ENCODE results near the gene HM13.
"Not testable (repeated sequence)": the region's sequence is repeated elsewhere in the genome, so short reads cannot be mapped to it uniquely, and the experiment has no call there.

The HM13 gene

DNA sequence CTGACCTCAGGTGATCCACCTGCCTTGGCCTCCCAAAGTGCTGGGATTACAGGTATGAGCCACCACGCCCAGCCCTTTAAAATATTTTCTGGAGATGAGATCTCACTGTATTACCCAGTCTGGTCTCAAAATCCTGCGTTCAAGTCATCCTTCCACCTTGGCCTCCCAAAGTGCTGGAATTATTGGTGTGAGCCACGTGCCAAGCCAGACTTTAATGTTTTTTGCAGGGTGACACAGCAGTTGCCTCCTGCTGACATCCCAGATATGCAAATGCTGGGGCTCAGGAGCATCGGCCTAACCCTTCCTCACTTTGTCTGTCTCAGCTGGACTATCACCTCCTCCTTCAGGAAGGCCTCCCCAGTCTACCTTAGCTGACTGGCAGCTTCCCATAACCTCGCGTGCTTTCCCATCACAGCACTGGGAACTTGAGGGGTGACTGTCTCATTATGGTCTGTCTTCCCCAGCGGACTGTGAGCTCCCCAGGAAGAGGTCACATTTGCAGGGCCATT, 76.5 kb downstream of the HM13 start:
- no peak for DNase-seq (ENCODE audit: low read depth in 3 of 3)

DNA sequence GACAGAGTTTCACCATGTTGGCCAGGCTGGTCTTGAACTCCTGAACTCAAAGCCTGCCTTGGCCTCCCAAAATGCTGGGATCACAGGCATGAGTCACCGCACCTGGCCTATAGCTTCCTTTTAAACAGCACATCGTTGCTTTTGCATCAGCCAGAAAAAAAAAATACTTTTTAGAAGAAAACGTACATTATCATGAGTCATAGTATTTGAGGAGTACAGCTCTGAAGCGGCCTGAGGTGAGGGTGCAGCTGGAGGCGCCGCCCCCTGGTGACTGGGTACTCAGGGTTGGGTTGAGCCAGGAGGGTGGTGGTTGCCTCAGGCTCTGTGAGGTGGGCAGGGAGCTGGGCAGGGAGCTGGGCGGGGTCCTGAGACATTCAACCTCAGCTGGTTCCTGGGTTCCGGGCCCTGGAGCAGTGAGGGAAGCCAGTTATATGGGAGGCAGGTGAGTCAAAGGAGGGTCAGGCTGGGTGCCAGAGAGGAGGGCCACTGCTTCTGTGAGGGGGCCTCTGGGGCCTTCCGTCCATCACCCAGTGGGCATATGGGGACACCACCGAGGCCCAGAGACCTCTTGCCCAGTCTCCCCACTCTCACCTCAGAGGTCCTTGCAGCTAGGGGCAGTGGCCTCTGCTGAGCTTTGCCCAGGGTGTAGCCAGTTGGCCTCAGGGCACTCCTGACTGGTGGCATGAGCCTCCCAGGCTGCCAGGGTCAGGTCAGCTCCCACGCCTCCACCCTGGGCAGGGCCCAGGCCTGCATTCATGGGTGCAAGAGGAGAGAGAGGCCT, 79.2 kb downstream of the HM13 start:
- no peak for DNase-seq (ENCODE audit: low read depth in 3 of 3)

DNA sequence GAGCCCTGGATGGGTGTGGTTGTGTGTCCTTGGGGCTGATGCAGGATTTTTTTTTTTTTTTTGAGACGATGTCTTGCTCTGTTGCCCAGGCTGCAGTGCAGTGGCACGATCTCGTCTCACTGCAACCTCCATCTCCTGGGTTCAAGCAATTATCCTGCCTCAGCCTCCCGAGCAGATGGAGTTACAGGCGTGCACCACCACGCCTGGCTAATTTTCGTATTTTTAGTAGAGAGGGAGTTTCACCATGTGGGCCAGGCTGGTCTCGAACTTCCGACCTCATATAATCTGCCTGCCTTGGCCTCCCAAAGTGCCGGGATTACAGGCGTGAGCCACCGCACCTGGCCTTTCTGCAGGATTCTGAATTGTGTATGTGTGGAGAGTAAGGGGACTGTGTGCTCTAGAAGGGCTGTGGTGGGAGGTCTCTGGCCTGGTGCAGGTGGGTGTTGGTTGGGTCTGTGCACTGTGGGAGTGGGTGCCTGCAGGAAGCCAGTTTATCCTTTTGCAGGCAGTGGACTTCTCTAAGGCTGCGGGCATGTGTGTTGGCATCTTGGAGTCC, 79.8 kb downstream of the HM13 start:
- no peak for DNase-seq (ENCODE audit: low read depth in 3 of 3)

DNA sequence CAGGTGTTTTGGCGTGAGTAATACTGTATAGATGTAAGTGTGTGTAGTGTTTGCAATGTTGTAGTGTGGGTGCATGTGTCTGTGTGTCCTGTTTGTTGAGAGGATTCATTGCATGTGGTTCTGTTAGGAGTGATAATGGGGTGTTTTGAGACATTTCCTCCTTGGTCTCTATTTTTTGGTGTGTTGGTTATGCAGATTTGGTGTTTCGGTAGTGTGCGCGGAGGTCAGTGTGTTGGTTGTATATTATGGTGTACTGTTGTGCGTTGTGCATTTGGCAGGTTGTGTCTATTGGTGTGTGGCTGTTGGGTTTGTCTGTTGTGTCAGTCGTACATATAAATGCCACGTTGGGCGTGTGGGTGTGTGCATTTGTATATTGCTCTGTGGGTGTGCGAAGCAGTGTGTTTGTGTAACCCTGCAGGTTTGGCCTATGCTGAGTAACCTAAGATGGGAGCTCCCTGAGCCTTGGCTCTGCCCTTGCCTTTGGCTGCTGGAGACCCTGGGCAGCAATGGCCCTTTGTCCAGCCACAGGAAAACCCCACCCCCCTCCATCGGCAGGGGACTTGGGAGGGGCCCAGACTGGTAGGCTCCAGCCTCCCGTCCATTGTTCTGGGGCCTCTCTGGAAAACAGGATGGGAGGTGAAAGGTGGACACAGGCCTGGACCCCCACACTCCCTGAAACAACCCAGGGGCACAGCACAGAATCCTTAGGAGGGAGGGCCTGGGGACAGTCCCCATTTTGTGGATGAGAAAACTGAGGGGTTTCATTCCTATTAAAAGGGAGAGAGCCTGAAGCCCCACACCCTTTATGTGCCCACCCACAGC, 80.5 kb downstream of the HM13 start:
- no peak for DNase-seq (ENCODE audit: low read depth in 3 of 3)

DNA sequence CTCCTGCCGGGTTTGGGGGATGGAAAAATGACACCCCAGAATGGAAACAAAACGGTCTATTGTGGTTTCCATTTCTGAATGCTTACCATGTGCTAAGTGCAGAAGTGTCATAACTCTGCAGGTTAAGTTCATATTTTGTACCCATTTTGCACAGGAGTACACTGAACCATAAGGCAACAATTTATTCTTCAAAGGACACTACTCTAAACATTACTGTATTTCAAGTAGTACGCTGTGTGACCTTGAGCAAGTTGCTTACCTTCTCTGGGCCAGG, 81.1 kb downstream of the HM13 start:
- no peak for DNase-seq (ENCODE audit: low read depth in 3 of 3)

DNA sequence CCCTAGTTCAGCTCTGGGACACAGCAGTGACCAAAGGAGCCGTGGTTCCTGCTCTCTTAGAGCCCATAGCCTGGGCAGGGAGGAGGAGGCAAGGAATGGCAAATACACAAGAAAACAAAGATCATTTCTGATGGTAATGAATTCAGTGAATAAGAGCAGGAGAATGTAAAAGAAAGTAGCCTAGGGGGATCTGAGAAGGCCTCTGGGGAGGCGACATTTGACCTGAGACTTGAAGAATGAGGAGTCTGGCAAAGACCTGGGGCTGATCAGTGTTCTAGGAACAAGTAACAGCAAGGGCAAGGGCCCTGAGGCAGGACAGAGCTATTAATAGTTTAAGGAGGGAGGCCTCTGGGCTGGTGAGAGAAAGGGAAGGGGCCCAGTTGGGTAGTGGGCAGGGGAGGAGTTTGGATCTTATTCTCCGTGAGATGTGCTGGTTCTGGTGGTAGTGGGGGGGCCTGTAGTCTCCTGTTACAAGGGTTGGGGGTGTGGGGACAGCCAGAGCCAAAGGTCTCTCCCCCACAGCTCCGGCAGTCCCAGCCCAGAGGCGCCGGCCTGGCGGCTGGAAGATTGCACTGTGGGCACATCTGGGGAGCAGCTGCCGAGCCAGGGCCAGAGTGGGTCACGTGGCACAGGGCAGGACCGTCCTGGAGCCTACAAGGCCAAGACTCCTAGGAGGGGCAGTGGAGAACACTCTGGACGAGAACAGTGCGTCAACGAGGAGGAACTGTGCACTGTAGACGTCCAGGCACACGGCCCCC, 81.6 kb downstream of the HM13 start:
- DNase-seq (ENCODE audit: low read depth in 3 of 3) = no peak

DNA sequence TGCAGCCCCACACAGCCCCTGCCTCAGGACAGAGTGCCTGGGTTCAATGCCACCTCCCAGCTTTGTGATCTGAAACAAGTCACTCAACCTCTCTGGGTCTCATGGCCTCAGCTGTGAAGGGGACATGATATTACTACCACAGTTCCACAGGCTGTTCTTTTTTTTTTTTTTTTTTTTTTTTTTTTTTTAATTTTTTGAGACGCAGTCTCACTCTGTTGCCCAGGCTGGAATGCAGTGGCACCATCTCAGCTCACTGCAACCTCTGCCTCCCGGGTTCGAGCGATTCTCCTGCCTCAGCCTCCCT, 82.1 kb downstream of the HM13 start:
- DNase-seq (ENCODE audit: low read depth in 3 of 3) = not testable (repeated sequence)

DNA sequence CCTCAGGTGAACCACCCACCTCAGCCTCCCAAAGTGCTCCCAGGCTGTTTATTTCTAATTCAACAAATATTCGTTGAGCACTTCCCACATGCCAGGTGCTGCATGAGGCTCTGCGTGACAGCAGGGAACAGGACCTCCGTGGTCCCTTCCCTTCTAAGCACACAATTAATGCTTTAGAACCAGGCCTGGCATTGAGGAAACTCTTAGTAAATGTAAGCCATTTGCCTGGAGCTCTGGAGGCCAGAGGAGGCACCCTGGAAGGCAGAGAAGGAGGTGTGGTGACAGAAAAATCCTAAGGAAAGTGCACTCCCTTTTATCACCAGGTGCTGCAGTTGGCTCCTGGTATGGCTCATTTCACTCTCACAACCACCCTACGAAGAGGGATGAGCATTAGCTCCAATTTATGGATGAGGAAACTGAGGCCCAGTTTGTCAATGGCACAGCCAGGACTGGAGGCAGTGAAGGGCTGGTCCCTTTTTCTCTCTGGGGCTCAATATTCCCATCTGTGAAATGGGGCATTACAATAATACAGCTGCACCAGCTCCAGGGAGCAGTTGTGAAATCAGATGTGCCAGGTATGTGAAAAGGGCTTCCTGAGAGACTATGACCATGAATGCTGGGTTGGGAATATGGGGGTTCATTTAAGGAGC, 82.7 kb downstream of the HM13 start:
- no peak for DNase-seq (ENCODE audit: low read depth in 3 of 3)

DNA sequence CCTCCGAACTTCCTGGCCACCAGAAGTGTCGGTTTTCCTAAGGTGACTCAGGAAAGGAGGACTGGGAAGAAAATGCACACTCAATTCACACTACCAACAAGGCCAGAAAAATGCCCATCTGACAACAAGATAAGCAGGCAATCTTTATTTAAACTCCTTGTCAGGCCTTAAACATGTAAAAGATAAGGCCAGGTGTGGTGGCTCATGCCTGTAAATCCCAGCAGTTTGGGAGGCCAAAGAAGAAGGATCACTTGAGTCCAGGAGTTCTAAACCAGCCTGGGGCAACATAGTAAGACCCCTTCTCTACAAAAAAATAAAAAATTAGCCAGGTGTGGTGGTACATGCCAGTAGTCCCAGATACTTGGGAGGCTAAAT, 83.2 kb downstream of the HM13 start:
- no peak for DNase-seq (ENCODE audit: low read depth in 3 of 3)

DNA sequence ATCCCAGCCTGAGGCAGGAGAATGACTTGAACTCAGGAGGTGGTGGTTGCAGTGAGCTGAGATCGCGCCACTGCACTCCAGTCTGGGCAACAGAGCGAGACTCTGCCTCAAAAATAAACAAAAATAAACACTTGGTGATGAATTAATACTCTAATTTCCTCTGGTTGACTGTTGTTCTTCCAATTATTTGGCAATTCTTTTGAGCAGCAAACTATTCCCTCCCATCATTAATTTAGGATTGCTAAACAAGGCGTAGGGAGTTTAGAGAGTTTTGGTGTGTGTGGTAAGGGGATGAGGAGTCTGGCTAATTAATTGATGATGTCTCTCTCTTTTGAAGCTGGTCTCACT, 88.2 kb downstream of the HM13 start:
- DNase-seq (ENCODE audit: low read depth in 3 of 3) = no peak

DNA sequence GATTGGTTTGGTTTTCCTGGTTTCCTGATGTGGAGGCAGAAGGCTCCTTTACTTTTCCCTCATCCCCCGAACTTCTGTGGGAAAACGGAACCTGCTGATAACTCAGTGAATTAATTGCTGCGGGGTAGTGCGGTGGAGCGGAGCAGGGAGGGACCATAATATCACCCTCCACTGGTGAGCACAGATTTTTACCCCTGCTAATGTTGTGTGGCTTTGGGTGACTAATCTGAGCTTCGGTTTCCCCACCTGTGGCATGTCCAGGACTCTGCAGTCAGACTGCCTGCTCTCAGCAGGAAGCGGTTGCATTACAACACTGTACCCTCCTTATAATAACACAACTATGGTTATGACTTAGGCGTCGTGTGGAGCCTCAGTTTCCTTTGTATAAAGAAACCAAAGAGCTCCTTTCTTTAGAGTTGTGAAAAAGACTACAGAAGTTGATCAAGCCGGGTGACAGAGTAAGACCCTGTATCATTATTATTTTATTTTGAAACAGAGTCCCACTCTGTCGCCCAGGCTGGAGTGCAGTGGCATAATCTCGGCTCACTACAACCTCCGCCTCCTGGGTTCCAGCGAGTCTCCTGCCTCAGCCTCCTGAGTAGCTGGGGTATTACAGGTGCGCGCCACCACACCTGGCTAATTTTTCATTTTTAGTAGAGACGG, 88.7 kb downstream of the HM13 start:
- no peak for DNase-seq (ENCODE audit: low read depth in 3 of 3)

DNA sequence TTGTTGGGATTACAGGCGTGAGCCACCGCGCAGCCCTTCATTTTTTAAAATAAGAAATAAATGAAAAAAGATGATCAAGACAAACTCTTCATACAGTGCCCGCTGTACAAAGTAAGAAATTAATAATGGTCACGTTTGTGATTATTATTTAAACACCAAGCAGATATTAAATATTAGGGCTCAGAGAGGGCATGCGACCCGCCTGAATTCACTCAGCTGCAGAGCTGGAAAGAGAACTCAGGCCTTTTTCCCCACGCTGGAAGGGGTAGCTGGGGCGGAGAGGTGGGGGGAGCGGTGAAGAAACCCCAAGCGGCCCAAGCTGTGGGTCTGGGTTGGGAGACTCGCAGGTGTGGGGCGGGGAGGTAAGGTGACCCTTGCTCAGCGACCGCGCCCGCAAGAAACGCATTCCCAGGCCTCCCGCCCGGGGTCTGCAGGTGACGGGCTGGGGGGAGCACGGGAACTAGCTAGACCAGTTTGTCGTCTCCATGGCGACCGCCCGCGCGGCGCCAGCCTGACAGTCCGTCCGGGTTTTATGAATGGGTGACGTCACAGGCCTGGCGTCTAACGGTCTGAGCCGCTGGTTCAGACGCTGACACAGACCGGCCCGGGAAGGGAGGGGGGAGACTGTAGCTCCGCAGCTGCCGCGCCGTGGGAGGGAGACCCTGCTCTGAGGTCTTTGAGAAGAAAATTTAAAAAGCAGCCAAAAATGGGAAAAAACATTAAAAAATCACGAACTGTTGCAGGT, 89.8 kb downstream of the HM13 start:
- DNase-seq (ENCODE audit: low read depth in 3 of 3) = peak in 2 of 3 experiments; percentile 32 to 51

DNA sequence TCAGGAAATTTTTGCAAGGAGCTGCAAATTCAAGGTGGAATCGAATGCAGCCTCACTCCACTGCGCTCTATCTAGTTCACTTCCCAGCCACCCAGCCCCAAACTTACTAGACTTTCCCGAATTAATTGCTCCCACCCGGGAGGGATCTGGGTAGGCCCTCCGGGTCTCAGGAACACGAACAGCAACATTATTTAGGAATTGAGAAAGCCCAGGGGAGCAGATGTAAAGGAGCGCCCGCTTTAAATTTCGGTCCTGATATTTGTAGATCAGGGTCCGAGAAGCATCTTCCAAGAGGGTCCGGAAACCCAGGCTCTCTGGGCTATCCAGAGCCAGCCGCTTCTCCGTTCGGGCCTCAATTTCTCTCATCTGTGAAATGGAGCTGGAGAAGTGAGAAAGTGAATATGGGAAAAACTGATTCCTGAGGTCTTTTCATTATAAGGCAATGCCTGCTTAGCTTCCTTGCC, 90.4 kb downstream of the HM13 start:
- DNase-seq (ENCODE audit: low read depth in 3 of 3) = no peak

DNA sequence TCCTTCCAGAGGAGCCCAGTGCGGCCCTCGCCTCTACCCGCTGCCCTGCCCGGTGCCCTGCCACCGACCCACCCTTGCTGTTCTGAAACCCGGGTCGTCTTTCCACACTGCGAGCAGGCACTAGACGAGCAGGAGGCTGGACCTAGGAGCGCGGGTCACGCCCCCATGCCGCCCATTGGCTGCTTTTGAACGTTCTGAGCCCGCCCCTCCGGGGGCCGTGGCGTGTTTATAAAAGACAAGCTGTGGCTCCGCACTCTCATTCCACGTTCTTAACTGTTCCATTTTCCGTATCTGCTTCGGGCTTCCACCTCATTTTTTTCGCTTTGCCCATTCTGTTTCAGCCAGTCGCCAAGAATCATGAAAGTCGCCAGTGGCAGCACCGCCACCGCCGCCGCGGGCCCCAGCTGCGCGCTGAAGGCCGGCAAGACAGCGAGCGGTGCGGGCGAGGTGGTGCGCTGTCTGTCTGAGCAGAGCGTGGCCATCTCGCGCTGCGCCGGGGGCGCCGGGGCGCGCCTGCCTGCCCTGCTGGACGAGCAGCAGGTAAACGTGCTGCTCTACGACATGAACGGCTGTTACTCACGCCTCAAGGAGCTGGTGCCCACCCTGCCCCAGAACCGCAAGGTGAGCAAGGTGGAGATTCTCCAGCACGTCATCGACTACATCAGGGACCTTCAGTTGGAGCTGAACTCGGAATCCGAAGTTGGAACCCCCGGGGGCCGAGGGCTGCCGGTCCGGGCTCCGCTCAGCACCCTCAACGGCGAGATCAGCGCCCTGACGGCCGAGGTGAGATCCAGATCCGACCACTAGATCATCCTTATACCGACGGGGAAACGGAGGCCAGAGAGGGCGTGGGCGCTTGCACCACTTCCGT, 91.0 kb downstream of the HM13 start, which contains the start of gene ID1:
ID1 (plus strand) TSS at position 259 of the 871 bp plus-strand sequence; CDS start at position 358, 99 bp downstream.
- DNase-seq (ENCODE audit: low read depth in 3 of 3) = peak; percentile 76 to 87 (median 86)

DNA sequence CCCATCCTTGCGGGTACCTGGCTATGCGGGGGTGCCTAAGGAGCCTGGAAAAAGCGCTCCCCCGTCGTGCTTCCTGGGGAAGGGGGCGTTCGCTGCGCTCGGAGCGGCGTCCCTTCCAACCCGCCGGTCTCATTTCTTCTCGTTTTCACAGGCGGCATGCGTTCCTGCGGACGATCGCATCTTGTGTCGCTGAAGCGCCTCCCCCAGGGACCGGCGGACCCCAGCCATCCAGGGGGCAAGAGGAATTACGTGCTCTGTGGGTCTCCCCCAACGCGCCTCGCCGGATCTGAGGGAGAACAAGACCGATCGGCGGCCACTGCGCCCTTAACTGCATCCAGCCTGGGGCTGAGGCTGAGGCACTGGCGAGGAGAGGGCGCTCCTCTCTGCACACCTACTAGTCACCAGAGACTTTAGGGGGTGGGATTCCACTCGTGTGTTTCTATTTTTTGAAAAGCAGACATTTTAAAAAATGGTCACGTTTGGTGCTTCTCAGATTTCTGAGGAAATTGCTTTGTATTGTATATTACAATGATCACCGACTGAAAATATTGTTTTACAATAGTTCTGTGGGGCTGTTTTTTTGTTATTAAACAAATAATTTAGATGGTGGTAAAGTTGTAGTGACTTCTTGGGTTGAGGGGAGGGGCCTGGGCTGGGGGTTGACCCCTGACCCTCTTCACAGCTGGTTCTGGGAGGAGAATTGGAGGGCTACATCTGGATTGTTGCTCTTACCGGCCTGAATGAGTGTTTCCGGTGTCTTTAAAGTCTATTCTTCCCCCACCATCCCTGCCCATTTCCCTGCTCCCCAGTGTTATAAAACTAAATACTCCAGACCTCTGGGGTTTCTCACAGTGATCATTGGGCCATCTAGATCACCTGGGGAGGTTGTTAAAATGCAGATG, 91.9 kb downstream of the HM13 start:
- no peak for DNase-seq (ENCODE audit: low read depth in 3 of 3)

DNA sequence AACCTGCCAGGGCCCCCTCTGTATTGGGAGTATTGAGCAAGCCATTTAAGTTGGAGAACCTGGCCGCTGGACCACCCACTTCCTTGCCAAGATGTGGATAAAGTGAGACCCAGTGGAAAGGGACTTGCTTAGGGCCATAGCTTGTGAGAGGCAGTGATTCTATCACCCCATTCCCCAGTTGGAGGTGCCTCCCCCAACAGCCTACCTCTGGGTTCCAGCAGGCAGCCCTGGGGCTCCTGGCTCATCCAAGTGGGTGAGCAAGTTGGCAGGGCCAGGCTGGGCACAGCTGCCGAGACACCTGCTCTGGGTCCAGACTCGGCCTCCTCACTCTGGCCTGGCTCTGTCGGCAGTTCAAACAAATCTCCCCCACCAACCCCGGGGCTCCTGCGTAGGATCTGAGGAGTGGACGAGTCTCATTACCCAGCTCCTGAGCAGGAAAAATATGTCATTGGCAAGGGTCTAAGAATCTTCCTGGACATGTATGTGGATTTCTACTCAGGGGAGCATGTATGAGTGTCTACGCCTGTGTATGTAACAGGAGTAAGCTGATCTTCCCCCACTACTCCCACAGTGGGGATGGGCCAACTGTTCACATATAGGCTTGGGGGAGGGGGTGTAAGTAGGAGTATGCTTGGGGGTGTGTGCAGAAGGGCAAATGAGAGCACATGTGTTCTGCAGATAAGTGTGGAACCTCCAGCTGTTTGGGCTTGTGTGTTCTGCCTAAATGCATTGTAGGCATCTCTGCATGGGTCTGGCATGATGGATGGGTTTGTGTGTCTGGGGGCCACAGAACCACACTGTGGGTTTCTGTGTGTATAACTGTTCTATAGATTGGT, 92.8 kb downstream of the HM13 start:
- DNase-seq (ENCODE audit: low read depth in 3 of 3) = no peak

DNA sequence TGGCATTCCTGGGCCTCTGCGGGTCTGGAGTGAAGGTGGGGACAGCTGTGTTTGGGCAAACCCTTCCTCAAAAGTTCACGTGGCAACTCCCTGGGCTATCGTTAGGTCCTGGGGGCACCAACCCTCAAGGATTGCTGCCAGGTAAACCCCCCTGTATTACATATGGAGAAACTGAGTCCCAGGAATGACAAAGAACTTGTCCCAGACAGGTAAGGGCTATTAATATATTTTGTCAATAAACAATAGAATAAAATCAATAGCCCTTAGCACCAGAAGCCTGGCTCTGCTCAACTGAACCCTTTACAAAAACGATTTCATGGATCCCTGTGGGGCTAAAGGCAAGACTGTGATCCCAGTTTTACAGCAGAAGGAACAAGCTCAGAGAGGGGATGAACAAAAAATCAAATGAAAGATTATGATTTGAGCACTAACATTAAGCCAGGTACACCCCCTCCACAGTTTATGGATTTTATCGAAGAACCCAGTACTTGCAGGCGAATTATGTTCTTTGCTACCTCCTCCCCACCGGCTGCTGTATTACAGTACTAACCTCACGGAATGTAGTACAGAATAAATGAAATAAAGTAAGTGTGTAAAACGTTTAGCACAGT, 93.5 kb downstream of the HM13 start:
- no peak for DNase-seq (ENCODE audit: low read depth in 3 of 3)

All from stimulated activated CD4-positive, alpha-beta T cell treated with anti-CD3 and anti-CD28 coated beads, TNF-alpha, amount 100 ng/mL, for 4 hours (primary cell).